Stimulated activated naive B cell treated with anti-CD40 and anti-IgM and Interleukin-4, amounts not matched to agents 10 μg/mL and 1 μg/mL and 100 μg/mL, for 72 hours (primary cell): ENCODE results near the gene FMN2.
"Not testable (repeated sequence)": the region's sequence is repeated elsewhere in the genome, so short reads cannot be mapped to it uniquely, and the experiment has no call there.

Source experiments
- ATAC-seq, 2 donors: fragments of 150-1000 bp; cut with Tn5 transposase; replicated peaks; 2 replicates each; pipeline ENCODE4 v1.10.0; 2021; ENCODE audit warnings: moderate library complexity in 1 of 2
- DNase-seq: peaks from one replicate; pipeline ENCODE4 v3.0.0; 2021
- H3K27ac Mint-ChIP-seq: one replicate; pipeline ENCODE4 v1.8.0; 2022; ENCODE audit warnings: mild to moderate bottlenecking, mixed read lengths
- H3K27me3 Mint-ChIP-seq, 2 donors: one replicate each; pipeline ENCODE4 v1.8.0; 2022; ENCODE audit warnings: mixed read lengths in 2 of 2
- H3K36me3 Mint-ChIP-seq, 2 donors: one replicate each; pipeline ENCODE4 v1.8.0; 2022; ENCODE audit warnings: mixed read lengths in 2 of 2, mild to moderate bottlenecking in 1 of 2
- H3K4me1 Mint-ChIP-seq, 2 donors: one replicate each; pipeline ENCODE4 v1.8.0; 2022; ENCODE audit warnings: mixed read lengths in 2 of 2, mild to moderate bottlenecking in 1 of 2
- H3K4me3 Mint-ChIP-seq, 2 donors: one replicate each; pipeline ENCODE4 v1.8.0; 2022; ENCODE audit warnings: mild to moderate bottlenecking in 2 of 2, mixed read lengths in 2 of 2, moderate library complexity in 1 of 2
- H3K9me3 Mint-ChIP-seq, 2 donors: one replicate each; pipeline ENCODE4 v1.8.0; 2022; ENCODE audit warnings: mixed read lengths in 2 of 2, mild to moderate bottlenecking in 1 of 2

Gene FMN2

GRCh38 chr1:240328382-240328781, 236.7 kb downstream of the FMN2 start:
- H3K9me3 Mint-ChIP-seq, ATAC-seq, H3K27me3 Mint-ChIP-seq, H3K4me1 Mint-ChIP-seq, H3K4me3 Mint-ChIP-seq, DNase-seq, H3K27ac Mint-ChIP-seq, H3K36me3 Mint-ChIP-seq: not testable (repeated sequence)

- Mint-ChIP-seq H3K4me1 (no peaks in the 10 kb centered on the region), H3K9me3 (peaks cover 0 to 1% of the 10 kb centered on the region in 2 donors), H3K36me3 (no peaks in the 10 kb centered on the region), H3K4me3 (no peak overlapping the region), H3K27me3 (no peaks in the 10 kb centered on the region), H3K27ac (no peak overlapping the region)
- DNase-seq (no peak), ATAC-seq (no peak)
Measured at GRCh38 chr1:240329443-240329842, 237.8 kb downstream of the FMN2 start.

GRCh38 chr1:240332672-240333071, 241.0 kb downstream of the FMN2 start:
- DNase-seq (no peak), ATAC-seq (no peak)
- H3K27me3 Mint-ChIP-seq: no peaks in the 10 kb centered on the region
- no peak overlapping the region for H3K4me3 Mint-ChIP-seq
- H3K4me1 Mint-ChIP-seq: no peaks in the 10 kb centered on the region
- no peak overlapping the region for H3K27ac Mint-ChIP-seq
- no peaks in the 10 kb centered on the region for H3K36me3 Mint-ChIP-seq
- peaks cover 0 to 1% of the 10 kb centered on the region in 2 donors for H3K9me3 Mint-ChIP-seq

DNA sequence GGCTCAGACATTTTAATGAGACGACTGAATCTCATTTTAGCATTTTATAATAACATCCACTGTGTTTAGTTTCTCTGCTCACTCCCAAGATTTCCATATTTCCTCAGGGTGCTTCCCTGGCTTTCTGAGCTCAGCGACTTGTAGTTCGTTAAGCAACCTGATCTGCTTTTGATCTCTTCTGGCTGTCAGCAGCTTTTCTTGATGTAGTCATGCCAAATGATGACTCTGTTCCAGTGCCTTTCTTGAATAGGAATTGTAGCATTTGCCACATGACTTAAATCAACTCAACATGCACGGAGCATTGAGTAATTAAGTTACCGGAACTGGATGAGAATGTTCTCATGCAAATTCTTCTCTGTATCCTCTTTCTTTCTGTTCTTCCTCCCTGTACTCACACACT, 246.1 kb downstream of the FMN2 start:
- Mint-ChIP-seq H3K27me3 (no peaks in the 10 kb centered on the region), H3K9me3 (peaks cover 0 to 2% of the 10 kb centered on the region in 2 donors), H3K4me1 (no peaks in the 10 kb centered on the region), H3K36me3 (no peaks in the 10 kb centered on the region), H3K4me3 (no peak overlapping the region), H3K27ac (no peak overlapping the region)
- DNase-seq (no peak), ATAC-seq (no peak)

GRCh38 chr1:240338837-240339236, 247.2 kb downstream of the FMN2 start:
- H3K36me3 Mint-ChIP-seq: no peaks in the 10 kb centered on the region
- H3K27me3 Mint-ChIP-seq: no peaks in the 10 kb centered on the region
- H3K4me1 Mint-ChIP-seq: no peaks in the 10 kb centered on the region
- ATAC-seq (no peak), DNase-seq (no peak)
- H3K27ac Mint-ChIP-seq: no peak overlapping the region
- H3K9me3 Mint-ChIP-seq: peaks cover 0 to 2% of the 10 kb centered on the region in 2 donors
- no peak overlapping the region for H3K4me3 Mint-ChIP-seq

- ATAC-seq: no peak
- no peak overlapping the region for H3K4me3 Mint-ChIP-seq
- no peak overlapping the region for H3K27ac Mint-ChIP-seq
- DNase-seq: no peak
- no peaks in the 10 kb centered on the region for H3K4me1 Mint-ChIP-seq
- H3K9me3 Mint-ChIP-seq: peaks cover 0 to 2% of the 10 kb centered on the region in 2 donors
- H3K36me3 Mint-ChIP-seq: no peaks in the 10 kb centered on the region
- H3K27me3 Mint-ChIP-seq: no peaks in the 10 kb centered on the region
Measured at GRCh38 chr1:240341365-240342250, 249.9 kb downstream of the FMN2 start.

DNA sequence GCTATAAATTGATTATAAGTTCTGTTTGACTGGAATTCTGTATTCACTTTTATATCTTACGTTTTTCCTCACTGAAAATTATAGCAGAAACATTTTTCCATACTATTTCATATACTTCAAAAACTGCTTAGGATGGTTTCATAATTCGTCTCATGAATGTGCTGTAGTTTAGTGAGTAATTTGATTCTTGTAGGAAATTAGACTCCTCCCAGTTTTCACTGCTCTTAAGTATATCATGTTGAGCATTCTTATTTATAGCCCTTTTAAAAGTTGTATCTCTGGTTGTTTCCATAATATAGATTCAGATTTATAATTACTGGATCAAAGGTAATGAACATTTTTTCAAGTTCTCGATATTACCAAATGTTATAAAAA, 250.6 kb downstream of the FMN2 start:
- Mint-ChIP-seq H3K27me3 (no peaks in the 10 kb centered on the region), H3K36me3 (no peaks in the 10 kb centered on the region), H3K9me3 (peaks cover 0 to 2% of the 10 kb centered on the region in 2 donors), H3K4me3 (no peak overlapping the region), H3K27ac (no peak overlapping the region), H3K4me1 (no peaks in the 10 kb centered on the region)
- DNase-seq (no peak), ATAC-seq (no peak)

DNA sequence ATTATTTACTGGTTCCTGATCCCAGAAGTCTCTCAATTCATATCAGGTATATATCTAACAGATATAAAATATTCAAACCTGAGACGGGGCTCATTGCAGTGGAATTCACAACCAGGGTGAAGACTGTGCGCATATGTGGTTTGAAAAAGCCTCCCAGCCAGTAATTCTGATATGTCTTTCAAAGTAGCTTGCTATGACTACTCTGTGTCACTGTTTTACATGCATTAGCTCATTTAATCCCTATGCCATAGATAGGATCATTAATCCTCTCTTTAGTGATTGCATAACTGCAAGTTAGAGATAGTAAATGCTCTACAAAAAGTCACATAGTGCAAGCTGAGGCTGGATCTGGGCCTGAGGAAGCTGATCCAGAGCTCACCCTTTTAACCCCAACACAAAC, 251.4 kb downstream of the FMN2 start:
- Mint-ChIP-seq H3K27me3 (no peaks in the 10 kb centered on the region), H3K4me3 (no peak overlapping the region), H3K36me3 (no peaks in the 10 kb centered on the region), H3K27ac (no peak overlapping the region), H3K9me3 (peaks cover 2 to 4% of the 10 kb centered on the region in 2 donors), H3K4me1 (no peaks in the 10 kb centered on the region)
- ATAC-seq (no peak), DNase-seq (no peak)

DNA sequence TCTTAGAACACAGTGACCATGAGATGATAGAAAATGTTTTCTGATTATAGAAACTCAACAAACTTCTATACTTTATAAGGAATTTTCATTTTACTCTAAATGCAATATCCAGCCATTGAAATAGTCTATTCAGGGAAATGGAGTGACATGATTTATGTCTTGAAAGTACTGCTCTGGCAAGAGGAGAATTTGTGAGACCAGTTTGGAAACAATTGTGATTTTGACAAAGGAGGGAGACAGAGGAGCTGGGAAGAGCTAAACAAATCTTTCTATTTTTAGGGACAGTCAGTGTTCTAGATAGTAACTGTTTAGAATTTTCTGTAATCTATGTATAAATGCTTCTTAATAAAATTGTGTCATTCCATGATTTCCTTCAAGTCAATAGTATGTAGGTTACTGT, 252.3 kb downstream of the FMN2 start:
- DNase-seq (no peak), ATAC-seq (no peak)
- no peaks in the 10 kb centered on the region for H3K36me3 Mint-ChIP-seq
- no peak overlapping the region for H3K4me3 Mint-ChIP-seq
- no peaks in the 10 kb centered on the region for H3K4me1 Mint-ChIP-seq
- H3K9me3 Mint-ChIP-seq: peaks cover 2 to 4% of the 10 kb centered on the region in 2 donors
- H3K27ac Mint-ChIP-seq: no peak overlapping the region
- no peaks in the 10 kb centered on the region for H3K27me3 Mint-ChIP-seq

DNA sequence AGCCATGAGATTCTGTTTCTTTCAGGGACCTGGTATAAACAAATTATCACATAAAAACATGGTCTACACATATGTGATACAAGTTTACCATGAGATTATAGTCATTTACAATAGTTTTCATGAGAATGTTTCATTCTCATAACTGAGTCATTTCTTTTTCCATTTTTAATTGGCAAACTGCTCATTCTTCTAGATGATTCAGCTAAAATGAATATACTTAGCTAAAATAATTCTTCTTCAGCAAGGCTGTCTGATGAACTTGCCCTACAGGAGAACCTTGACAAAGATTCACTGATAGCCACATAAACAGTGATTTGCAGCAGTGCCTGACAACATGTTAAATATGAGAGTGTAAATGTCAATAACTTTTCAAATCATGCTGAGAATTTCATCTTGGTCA, 253.2 kb downstream of the FMN2 start:
- Mint-ChIP-seq H3K4me3 (no peak overlapping the region), H3K36me3 (no peaks in the 10 kb centered on the region), H3K9me3 (peaks cover 2 to 4% of the 10 kb centered on the region in 2 donors), H3K27ac (no peak overlapping the region), H3K4me1 (no peaks in the 10 kb centered on the region), H3K27me3 (no peaks in the 10 kb centered on the region)
- ATAC-seq (no peak), DNase-seq (no peak)

DNA sequence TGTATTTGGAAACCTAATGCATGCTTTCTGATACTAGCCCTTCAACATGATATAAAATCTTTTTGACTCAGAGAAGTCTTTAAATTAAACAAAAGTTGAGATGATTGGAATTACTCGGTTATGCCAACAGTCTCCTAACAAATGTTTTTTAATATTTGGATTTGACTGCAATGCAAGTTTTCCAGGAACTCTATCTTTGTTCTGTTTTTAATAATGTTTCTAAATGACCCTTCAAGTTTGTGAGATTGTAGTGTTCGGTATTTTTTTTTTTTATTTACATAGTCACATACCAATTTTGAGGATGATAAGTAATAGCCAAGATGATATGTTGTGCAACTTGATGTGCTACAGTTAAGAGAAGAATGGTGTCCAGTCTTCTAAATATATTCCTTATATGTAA, 258.0 kb downstream of the FMN2 start:
- no peaks in the 10 kb centered on the region for H3K27me3 Mint-ChIP-seq
- no peak for DNase-seq
- no peak for ATAC-seq
- no peak overlapping the region for H3K27ac Mint-ChIP-seq
- no peak overlapping the region for H3K4me3 Mint-ChIP-seq
- H3K4me1 Mint-ChIP-seq: no peaks in the 10 kb centered on the region
- peaks cover 5 to 9% of the 10 kb centered on the region in 2 donors for H3K9me3 Mint-ChIP-seq
- no peaks in the 10 kb centered on the region for H3K36me3 Mint-ChIP-seq

- ATAC-seq: no peak
- Mint-ChIP-seq H3K27ac (no peak overlapping the region), H3K9me3 (peaks cover 5 to 9% of the 10 kb centered on the region in 2 donors), H3K36me3 (no peaks in the 10 kb centered on the region), H3K27me3 (no peaks in the 10 kb centered on the region), H3K4me3 (no peak overlapping the region), H3K4me1 (no peaks in the 10 kb centered on the region)
- no peak for DNase-seq
Measured at GRCh38 chr1:240350910-240351331, 259.2 kb downstream of the FMN2 start.

- ATAC-seq (no peak), DNase-seq (no peak)
- no peaks in the 10 kb centered on the region for H3K4me1 Mint-ChIP-seq
- no peak overlapping the region for H3K27ac Mint-ChIP-seq
- peaks cover 5 to 9% of the 10 kb centered on the region in 2 donors for H3K9me3 Mint-ChIP-seq
- H3K36me3 Mint-ChIP-seq: no peaks in the 10 kb centered on the region
- H3K27me3 Mint-ChIP-seq: no peaks in the 10 kb centered on the region
- no peak overlapping the region for H3K4me3 Mint-ChIP-seq
Measured at GRCh38 chr1:240351690-240352089, 260.0 kb downstream of the FMN2 start.

DNA sequence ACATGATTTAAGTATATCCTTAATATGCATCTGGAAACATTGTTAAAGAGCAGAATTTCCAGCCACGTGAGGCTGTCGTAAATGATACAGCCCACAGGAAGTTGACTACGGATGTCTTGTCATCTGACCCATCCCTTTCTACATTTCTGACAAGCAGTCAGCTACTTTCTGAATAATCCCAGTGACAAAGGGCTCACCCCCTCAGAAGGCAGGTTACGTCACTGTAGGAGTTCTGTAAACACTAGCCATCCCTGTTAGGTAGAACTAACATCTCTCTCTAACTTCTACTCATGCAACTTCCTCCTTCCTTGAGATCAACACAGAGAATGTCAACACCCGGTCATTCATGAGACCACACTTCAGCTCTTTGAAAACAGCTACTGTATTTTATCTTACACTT, 261.1 kb downstream of the FMN2 start:
- Mint-ChIP-seq H3K4me1 (no peaks in the 10 kb centered on the region), H3K27ac (no peak overlapping the region), H3K36me3 (no peaks in the 10 kb centered on the region), H3K27me3 (no peaks in the 10 kb centered on the region), H3K9me3 (peaks cover 5% of the 10 kb centered on the region in 2 donors), H3K4me3 (no peak overlapping the region)
- ATAC-seq (no peak), DNase-seq (no peak)

GRCh38 chr1:240356568-240356967, 264.9 kb downstream of the FMN2 start:
- no peaks in the 10 kb centered on the region for H3K36me3 Mint-ChIP-seq

More at GRCh38 chr1:240356568-240356967, 264.9 kb downstream of the FMN2 start:
- no peaks in the 10 kb centered on the region for H3K27me3 Mint-ChIP-seq
- DNase-seq (no peak), ATAC-seq (no peak)
- H3K9me3 Mint-ChIP-seq: peaks cover 5 to 8% of the 10 kb centered on the region in 2 donors
- H3K27ac Mint-ChIP-seq: no peak overlapping the region
- no peak overlapping the region for H3K4me3 Mint-ChIP-seq
- H3K4me1 Mint-ChIP-seq: no peaks in the 10 kb centered on the region
